GM21825 (cell line): ENCODE measurements around the gene IL10RB.
A peak's percentile ranks its signal among the peaks of the same experiment; 100 is the strongest.
"Not testable (repeated sequence)": the region's sequence is repeated elsewhere in the genome, so short reads cannot be mapped to it uniquely, and the experiment has no call there.

ENCODE experiments used
- ATAC-seq: cut with Tn5 transposase; IDR thresholded peaks from one replicate; pipeline ENCODE4 v1.9.1; 2021; ENCODE audit warnings: mild to moderate bottlenecking, moderate library complexity; ENCODE audit not compliant: unreplicated experiment

IL10RB gene

DNA sequence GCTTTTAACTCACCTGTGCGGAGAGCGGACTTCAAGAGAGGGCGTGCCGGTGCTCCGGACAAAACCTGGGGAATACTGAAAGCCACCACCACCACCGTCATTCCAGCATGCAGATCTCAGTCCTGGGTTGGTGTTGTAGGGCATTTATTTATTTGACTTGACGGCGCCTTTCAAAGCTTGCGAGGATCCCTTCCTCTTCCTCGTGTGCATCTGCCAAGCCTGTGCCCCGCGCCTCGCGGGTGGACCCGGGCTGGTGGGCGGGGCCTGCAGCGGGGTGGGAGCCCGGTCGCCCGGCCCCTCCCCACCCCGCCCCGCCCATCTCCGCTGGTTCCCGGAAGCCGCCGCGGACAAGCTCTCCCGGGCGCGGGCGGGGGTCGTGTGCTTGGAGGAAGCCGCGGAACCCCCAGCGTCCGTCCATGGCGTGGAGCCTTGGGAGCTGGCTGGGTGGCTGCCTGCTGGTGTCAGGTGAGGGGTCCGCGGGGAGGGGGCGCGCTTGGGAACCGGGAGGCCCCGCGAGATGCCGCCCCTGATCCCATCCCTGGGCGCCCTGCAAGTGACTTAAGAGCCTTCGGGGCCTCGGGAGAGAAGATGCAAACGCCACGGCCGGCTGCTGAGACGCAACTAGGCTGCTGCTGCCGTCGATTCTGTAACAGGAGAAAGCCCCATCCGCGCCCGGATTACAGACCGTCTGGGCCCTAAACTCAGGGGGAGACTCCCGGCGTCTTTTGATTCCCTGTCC lies at the start of gene IL10RB:
Gene IL10RB (plus strand): TSS at position 318 of the 739 bp plus-strand sequence. CDS start 99 bp downstream, at position 417.
- ATAC-seq, result peak; percentile 35

- no peak for ATAC-seq
These were observed 49.0 kb upstream of the IL10RB start for GRCh38 chr21:33217138-33217520.

GRCh38 chr21:33219300-33219699 lies 46.9 kb upstream of the IL10RB start:
- no peak for ATAC-seq

DNA sequence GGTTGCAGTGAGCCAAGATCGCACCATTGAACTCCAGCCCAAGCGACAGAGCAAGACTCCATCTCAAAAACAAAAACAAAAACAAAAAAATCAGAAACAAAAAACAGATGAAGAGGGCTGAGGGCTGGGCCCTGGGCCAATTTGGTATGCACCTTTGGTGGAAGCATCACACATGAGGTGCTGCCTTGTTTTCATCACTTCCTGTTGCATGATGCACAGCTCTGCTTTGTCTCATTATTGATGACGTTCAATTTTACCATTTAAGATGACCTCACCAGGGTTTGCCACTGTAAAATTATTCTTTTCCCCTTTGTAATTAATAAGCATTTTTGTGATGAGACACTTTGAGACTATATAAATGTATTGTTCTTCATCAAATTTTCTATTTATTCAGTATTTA lies 46.2 kb upstream of the IL10RB start:
- no peak for ATAC-seq

DNA sequence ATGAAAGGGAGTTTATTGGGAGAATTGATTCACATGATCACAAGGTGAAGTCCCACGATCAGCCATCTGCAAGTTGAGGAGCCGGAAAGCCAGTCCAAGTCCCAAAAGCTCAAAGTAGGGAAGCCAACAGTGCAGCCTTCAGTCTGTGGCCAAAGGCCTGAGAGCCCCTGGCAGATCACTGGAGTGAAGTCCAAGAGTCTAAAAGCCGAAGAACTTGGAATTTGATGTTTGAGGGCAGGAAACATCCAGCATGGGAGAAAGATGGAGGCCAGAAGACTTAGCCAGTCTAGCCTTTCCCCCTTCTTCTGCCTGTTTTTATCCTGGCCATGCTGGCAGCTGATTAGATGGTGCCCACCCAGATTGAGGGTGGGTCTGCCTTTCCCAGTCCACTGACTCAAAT lies 40.8 kb upstream of the IL10RB start:
- ATAC-seq, result not testable (repeated sequence)

GRCh38 chr21:33228455-33228854 lies 37.7 kb upstream of the IL10RB start:
- no peak for ATAC-seq

GRCh38 chr21:33229099-33229783 lies 36.9 kb upstream of the IL10RB start:
- ATAC-seq, result no peak

- peak; percentile 61 for ATAC-seq
These were observed 36.2 kb upstream of the IL10RB start, which contains the start of gene IFNAR2 for GRCh38 chr21:33229784-33230544. IFNAR2 (plus strand) TSS chr21:33229938; CDS start chr21:33241923, 11,985 bp downstream.

DNA sequence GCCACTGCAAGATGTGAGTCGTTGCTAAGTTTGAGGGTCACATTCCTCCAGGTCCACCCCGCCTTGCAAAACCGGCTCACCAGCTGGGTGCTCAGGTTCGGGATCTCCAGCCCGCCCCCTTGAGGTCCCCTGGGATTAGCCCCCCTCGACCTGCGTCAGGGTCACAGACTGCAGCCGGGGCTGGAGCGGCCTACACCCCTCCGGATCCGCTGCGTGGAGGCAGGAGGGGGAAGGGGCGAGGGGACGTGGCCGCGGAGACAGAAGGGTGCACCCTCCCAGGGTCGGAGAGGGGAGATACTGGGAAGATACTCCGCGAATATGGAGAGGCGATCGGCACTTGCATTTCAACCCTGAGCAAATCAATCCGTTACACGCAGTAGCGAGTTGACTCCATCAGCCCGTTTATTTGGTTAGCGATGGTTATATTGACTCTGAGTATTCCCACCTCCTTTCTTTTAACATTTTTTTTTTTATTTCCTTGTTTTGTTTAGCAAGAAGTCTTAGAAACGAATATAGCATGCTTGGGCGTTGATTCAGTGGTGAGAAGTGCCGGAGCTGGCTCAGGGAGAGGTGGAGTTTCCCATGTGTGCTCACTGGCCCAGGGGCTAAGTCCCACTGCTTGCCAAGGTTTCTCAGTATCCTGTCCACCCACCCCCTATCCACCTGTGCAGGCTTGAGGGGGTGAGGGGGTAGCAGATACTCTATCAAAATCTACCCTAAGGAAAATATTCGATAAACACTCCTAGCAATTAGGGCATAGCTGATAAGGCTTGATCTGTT lies 35.4 kb upstream of the IL10RB start:
- ATAC-seq, result peak; percentile 29

DNA sequence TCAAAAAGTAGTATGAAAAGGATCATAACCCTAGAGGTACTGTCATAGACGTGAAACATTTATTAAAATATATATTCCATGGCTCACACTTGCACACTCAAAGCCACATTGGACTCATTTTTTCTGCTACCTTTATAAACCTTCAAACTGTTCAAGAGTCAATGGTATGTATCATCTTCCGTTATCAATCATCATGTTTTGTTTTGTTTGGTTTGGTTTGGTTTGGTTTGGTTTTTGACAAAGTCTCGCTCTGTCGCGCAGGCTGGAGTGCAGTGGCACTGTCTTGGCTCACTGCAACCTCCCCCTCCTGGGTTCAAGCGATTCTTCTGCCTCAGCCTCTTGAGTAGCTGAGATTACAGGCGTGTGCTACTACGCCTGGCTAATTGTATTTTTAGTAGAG lies 34.6 kb upstream of the IL10RB start:
- ATAC-seq, result no peak

DNA sequence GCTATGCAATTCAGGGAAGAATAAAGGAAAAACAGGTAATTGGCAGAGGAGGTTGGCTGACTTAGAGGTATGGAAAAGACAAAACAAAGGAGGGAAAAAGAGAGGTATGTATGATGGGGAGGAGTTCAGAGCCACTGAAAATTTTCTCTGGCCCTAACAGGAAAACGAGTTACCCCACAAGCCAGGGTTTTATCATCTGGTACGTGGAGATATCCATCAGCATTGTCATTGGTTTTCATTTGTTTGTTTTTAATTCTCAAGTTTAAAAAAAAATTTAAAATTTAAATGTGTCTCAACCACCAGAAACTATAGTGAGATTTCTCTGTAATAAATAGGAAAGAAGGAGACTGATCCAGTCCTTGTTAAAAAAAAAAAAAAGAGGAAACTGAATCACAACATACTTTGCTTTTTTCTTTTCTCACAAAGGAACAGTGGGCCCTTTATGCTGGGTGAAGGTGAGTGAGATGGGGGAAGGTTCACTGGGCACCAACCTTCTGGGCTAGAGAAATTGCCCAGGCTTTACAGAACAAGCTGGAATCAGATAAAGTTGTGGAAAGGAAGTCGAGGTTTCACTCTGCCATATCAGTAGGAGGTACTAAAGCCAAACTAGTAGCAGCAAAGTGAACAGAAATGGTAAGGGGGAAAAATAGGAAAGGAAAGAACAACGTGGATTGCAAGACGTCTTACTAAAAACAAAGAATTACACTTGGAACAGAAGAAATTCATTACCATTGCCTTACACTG lies 33.7 kb upstream of the IL10RB start:
- no peak for ATAC-seq

DNA sequence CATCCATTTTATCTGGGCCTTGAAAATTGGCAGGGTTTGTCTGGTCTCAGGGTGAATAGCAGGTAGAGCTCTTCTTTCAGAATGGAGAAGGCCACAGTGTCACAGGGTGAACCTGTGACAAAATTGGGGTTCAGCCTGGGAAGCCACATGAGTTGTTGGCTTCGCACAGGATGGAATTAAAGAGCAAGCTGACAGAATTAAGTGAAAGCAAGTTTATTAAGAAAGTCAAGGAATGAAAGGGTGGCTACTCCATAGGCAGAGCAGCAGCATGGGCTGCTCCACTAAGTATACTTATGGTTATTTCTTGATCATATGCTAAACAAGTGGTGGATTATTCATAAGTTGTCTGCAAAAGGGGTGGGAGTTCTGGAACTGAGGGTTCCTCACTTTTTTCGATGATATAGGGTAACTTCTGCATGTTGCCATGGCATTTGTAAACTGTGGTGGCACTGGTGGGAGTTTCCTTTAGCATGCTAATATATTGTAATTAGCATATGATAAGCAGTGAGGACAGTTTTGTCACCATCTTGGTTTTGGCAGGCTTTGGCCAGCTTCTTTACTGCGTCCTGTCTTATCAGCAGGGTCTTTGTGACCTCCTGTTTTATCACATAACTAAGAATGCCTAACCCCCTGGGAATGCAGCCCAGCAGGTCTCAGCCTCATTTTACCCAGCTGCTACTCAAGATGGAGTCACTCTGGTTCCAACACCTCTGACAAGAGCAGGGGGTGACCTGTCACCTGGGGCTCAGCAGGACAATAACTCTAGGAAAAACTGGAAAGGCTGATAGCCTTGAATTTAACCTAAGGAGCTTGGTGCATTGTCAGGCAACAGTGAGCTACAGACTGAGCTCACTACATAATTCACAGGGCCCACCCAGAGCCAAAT lies 31.3 kb upstream of the IL10RB start:
- ATAC-seq, result no peak

- no peak for ATAC-seq
These were observed 30.0 kb upstream of the IL10RB start for GRCh38 chr21:33236013-33236686.

GRCh38 chr21:33236766-33237165 lies 29.4 kb upstream of the IL10RB start:
- ATAC-seq, result no peak

DNA sequence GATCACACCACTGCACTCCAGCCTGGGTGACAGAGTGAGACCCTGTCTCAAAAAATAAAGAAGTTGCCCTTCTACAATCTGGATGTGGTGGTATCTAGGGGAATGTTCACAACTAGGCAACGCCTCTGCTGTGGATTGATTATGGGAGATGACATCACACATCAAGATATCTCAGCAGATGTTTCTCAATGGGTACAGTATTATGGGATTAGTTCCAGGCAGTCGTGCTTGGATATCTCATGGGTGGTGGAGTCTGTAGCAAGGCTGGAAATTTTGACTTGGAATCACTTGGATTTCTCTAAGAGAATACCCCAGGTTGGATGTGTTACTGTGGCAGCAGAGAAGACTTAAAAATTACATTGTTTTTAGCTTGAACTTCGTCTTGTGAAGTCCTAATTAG lies 28.7 kb upstream of the IL10RB start:
- no peak for ATAC-seq

DNA sequence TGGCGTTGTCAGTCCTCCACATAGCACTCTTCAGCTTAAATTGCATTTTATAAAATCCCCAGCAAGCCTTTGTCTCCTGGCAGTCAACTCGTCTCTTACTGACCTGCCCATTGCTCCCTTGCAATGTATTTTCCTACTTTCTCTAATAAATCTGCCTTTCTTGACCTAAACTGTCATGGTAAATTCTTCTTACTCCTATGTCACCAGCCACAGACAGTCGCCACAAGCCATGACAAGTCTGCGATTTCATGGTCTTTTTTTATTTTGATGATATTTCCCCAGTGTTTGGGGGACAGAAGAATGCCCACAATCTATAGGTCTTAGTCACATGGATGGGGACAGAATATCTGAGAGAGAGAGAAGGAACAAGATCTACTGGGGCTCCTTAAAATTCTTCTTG lies 28.0 kb upstream of the IL10RB start:
- ATAC-seq, result peak; percentile 21

DNA sequence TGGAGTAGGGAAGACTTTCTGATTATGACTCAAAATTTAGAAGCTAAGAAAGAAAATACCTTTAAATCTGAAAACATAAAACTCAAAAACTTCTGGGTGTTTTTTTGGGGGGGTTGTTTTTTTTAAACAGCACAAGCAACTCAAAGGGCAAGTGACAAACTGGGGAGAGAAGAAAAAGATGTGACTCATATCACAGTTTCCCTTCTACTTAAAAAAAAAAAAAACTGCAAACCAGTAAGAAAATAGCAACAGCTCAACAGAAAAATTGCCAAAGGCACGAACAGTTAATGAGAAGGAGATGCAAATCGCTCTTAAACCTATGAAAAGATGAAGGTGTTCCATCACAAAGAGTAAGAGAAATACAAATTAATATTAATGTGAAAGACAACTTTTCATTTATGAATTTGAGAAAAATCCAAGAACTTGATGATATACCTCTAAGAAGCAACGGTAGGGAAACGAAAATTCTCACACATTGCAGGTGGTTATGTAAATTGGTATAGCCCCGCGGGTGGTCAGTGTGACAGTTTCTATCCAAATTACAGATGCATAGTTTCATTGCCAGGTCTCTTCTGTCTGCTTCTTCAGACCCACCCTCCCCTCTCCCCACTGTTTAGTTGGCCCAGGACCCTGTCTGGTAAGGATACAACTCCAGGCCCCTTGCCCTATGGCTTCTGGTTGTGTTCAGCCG lies 27.5 kb upstream of the IL10RB start:
- ATAC-seq, result peak; percentile 67

- not testable (repeated sequence) for ATAC-seq
These were observed 26.5 kb upstream of the IL10RB start for GRCh38 chr21:33239559-33240127.
